HG02870 (cell line): ENCODE results near the gene GRIK3.

ENCODE experiments used
- ATAC-seq: cut with Tn5 transposase; IDR thresholded peaks from one replicate; pipeline ENCODE4 v1.9.1; 2021; ENCODE audit warnings: mild to moderate bottlenecking, moderate library complexity; ENCODE audit not compliant: unreplicated experiment

Gene GRIK3

GRCh38 chr1:36836196-36836883 is 198.0 kb downstream of the GRIK3 start:
- ATAC-seq, result no peak

GRCh38 chr1:36835696-36836095 is 198.6 kb downstream of the GRIK3 start:
- ATAC-seq, result no peak

- no peak for ATAC-seq
Observed at GRCh38 chr1:36835017-36835695, 199.2 kb downstream of the GRIK3 start.

- no peak for ATAC-seq
Observed at GRCh38 chr1:36834586-36834985, 199.7 kb downstream of the GRIK3 start.

GRCh38 chr1:36831186-36831810 is 203.0 kb downstream of the GRIK3 start:
- ATAC-seq, result no peak

- no peak for ATAC-seq
Observed at GRCh38 chr1:36829961-36830360, 204.4 kb downstream of the GRIK3 start.

- no peak for ATAC-seq
Observed at GRCh38 chr1:36829066-36829465, 205.2 kb downstream of the GRIK3 start.

- ATAC-seq, result no peak
Observed at GRCh38 chr1:36825226-36825625, 209.1 kb downstream of the GRIK3 start.

- ATAC-seq, result no peak
Observed at GRCh38 chr1:36824390-36824861, 209.9 kb downstream of the GRIK3 start.

- ATAC-seq, result no peak
Observed at GRCh38 chr1:36822648-36823047, 211.7 kb downstream of the GRIK3 start.

- ATAC-seq, result no peak
Observed at GRCh38 chr1:36821386-36821785, 212.9 kb downstream of the GRIK3 start.

- ATAC-seq, result no peak
Observed at GRCh38 chr1:36818771-36819170, 215.5 kb downstream of the GRIK3 start.

GRCh38 chr1:36816348-36816747 is 218.0 kb downstream of the GRIK3 start:
- ATAC-seq, result no peak

- ATAC-seq, result no peak
Observed at GRCh38 chr1:36814774-36815173, 219.5 kb downstream of the GRIK3 start.

- ATAC-seq, result no peak
Observed at GRCh38 chr1:36814083-36814482, 220.2 kb downstream of the GRIK3 start.

GRCh38 chr1:36807262-36807661 is 227.1 kb downstream of the GRIK3 start:
- ATAC-seq, result no peak

- ATAC-seq, result no peak
Observed at GRCh38 chr1:36805979-36806640, 228.2 kb downstream of the GRIK3 start.

- ATAC-seq, result no peak
Observed at GRCh38 chr1:36804669-36805314, 229.5 kb downstream of the GRIK3 start.

GRCh38 chr1:36803868-36804570 is 230.3 kb downstream of the GRIK3 start:
- ATAC-seq, result no peak

GRCh38 chr1:36802018-36802417 is 232.3 kb downstream of the GRIK3 start:
- ATAC-seq, result no peak
